HUDEP-2 (cell line): ENCODE measurements around the gene NBAS.

ENCODE experiments used
- DNase-seq, 76 experiments: peaks; one replicate each; lab custom pipeline; 2025; ENCODE audit not compliant: unreplicated experiment in 76 of 76; lab: John Stamatoyannopoulos, UW

The NBAS gene

DNA sequence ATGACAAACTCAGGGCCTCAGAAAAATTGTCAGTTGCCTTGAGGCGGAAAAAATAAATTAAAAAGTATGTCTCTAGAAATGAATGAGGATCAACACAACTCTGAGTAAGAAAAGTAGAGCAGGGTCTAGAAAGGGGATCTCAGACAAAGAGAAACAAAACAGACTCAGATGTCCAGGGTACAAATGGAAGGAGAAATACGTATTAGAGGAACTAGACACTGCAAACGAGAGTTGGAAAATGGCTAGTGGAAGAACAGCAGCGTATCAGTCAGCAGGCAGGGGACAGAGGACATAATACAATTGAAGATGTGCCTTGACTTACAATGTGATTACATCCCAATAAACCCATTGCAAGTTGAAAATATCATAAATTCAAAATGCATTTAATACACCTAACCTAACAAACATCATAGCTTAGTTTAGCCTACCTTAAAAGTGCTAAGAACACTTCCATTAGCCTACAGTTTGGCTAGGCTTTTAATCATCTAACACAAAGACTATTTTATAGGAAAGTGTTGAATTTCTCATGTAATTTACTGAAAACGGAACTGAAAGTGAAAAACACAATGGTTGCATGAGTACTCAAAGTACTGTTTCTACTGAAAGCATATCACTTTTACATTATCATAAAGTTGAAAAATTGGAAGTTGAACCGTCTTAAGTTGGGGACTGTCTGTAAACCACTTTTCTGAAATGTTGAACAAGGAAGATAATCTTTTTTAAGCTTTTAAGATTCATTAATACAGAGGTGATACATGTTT lies 182.8 kb downstream of the NBAS start:
- no peak for DNase-seq

- peak in 1 of 76 experiments; percentile 11 for DNase-seq
Observed at GRCh38 chr2:15377202-15377601, 183.9 kb downstream of the NBAS start.

DNA sequence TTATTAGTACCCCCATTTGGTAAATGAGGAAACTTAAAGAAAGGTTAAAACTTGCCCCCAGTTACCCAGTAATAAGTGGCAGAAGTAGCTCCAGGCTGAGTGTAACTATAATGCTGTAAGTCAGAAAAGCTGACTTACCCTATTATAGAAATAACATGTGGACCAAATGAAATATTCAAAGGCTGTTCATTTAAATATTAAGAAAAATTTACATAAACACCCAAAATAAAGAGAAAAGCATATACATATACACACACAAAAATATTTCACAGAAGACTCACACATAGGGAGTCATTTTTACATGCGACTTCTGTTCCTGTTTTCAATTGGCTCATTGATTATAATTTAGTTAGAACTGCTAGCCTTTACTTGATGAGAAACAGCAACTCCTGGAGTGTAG lies 189.1 kb downstream of the NBAS start:
- DNase-seq, result no peak

- DNase-seq, result no peak
Observed at GRCh38 chr2:15369129-15369528, 192.0 kb downstream of the NBAS start.

GRCh38 chr2:15367715-15368114 lies 193.4 kb downstream of the NBAS start:
- DNase-seq, result no peak

DNA sequence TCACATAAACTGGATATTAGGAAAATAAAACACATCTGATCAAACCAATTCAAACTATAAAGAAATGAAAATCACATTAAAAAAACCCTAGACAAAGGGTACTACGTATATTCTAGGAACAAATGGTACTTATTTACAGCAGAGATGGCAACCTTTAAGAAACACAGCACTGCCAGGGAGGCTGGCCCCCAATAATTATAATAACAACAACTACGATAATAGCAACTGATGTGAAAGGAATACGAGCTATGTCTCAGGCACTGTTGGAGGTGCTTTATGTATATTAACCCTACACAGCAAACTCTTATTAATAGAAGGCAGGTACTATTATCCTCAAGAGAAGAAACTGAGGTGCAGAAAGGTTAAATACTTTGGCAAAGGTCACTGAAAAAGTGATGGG lies 193.9 kb downstream of the NBAS start:
- no peak for DNase-seq

GRCh38 chr2:15365411-15365810 lies 195.7 kb downstream of the NBAS start:
- DNase-seq, result no peak

- DNase-seq, result no peak
Observed at GRCh38 chr2:15364561-15364960, 196.6 kb downstream of the NBAS start.

DNA sequence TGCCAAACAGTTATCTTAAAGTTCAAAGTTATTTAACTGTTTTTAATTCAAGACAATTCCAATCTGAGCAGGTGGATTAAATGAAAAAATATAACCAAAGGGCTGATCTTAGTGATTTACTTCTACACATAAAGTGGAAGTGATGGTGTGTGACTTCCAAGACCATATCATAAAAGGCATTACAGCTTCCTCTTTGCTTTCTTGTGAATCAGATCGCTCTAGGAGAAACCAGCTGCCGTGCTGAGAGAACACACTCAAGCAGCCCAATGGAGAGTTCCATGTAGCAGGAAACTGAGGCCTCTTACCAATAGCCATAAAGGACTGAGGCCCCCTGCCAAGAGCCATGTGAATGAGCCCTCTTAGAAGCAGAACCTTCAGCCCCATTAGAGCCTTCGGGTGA lies 197.4 kb downstream of the NBAS start:
- DNase-seq, result no peak

DNA sequence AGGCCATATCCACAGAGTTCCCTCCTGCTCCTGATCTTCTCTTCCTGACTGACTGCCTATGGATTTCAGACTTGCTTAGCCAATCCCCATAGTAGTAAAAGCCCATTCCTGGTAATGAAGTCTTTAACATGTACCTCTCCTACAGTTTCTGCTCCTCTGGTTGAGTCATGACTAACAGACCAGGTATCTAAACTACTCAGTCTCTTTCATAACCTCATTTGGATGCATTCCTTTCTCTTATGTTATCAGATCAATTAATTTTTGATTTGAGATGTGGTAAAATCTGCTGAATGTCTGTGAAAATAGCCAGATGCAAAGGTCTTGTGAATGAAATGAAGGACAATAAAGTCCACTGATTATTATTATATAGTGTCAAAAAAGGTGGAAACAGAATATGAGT lies 198.0 kb downstream of the NBAS start:
- DNase-seq, result no peak

DNA sequence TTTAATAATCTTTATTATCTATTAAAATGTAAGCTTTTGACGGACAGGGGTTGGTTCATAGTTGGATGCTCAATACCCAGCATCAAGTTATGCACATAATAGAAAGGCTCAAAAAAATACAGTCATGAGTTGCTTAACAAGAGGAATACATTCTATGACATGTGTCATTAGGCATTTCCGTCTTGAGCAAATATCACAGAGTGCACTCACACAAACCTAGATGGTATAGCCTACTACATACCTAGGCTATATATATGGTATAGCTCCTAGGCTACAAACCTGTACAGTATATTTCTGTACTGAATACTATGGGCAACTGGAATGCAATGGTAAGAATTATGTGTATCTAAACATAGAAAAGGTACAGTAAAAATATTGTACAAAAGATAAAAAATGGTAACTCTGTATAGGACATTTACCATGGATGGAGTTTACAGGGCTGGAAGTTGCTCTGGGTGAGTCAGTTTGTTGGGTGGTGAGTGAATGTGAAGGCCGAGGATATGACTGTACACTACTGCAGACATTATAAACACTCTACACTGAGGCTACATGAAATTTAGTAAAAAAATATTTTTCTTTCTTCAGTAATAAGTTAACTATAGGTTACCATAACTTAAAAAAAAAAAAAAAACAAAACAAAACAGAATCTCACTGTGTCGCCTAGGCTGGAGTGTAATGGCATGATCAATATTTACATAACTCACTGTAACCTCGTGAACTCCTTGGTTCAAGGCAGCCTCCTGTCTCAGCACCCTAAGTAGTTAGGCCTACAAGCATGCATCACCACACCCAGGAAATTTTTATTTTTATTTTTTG lies 201.2 kb downstream of the NBAS start:
- DNase-seq, result no peak

- no peak for DNase-seq
Observed at GRCh38 chr2:15357922-15358321, 203.2 kb downstream of the NBAS start.

GRCh38 chr2:15357186-15357585 lies 203.9 kb downstream of the NBAS start:
- DNase-seq, result no peak

DNA sequence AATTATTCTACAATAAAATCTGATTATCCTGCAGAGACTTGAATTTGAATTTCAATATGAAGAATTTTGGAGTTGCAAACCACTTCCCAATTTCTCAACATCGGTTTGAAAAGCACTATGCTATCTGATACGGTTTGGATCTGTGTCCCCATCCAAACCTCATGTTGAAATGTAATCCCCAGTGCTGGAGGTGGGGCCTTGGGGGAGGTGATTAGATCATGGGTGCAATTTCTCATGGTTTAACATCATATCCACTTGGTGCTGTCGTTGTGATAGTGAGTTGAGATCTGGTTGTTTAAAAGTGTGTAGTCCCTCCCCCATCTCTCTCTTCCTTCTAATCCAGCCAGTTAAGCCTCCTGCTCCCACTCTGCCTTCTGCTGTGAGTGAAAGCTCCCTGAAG lies 205.7 kb downstream of the NBAS start:
- DNase-seq, result no peak

DNA sequence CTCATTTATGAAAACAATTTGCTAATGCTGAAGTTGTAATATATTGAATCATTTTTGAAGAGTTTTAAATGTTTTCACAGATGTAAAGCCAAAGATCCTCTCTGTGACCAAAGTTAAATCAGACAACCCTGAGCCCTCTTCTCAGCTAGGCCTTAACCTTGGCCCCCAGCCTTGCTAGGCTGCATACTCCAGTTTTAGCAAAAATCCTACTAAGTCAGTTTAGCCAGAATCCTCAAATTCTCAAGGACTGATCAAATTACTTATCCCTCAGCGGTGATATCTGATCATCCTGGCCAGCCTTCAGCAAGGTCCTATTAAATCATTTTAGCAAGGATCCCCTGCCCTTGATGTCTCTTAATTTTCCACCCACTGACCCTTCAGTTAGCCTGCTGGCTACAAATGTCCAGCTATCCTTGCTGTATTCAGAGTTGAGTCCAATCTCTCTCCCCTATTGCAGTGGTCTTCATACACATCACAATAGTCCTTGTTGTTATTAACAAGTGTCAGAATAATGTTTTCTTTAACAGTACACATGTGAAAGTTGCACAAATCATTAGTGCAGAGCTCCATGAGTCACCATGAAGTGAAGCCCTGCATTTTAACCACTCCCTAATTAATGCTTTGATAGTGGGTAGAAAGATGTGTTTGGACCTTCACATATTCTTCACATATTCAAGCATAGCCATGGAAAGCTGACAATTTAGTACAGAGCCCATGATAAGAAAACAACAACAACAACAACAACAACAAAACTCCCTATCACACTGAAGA lies 206.4 kb downstream of the NBAS start:
- DNase-seq, result no peak

GRCh38 chr2:15352363-15352762 lies 208.8 kb downstream of the NBAS start:
- no peak for DNase-seq

GRCh38 chr2:15348636-15349035 lies 212.5 kb downstream of the NBAS start:
- DNase-seq, result no peak

GRCh38 chr2:15348045-15348444 lies 213.1 kb downstream of the NBAS start:
- DNase-seq, result no peak

DNA sequence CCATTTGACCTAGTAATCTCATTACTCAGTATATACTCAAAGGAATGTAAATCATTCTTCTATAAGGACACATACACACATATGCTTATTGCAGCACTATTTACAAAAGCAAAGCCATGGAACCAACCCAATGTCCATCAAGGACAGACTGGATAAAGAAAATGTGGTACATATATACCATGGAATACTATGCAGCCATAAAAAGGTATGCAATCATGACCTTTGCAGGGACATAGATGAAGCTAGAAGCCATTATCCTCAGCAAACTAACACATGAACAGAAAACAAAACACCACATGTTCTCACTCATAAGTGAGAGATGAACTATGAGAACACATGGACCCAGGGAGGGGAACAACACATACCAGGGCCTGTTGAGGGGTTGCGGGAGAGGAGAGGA lies 214.5 kb downstream of the NBAS start:
- no peak for DNase-seq

- DNase-seq, result no peak
Observed at GRCh38 chr2:15337996-15338666, 223.0 kb downstream of the NBAS start.
